HG03103 (cell line): ENCODE results near the gene C5.
"Not testable (repeated sequence)": the region's sequence is repeated elsewhere in the genome, so short reads cannot be mapped to it uniquely, and the experiment has no call there.

Experiments
- ATAC-seq: cut with Tn5 transposase; IDR thresholded peaks from one replicate; pipeline ENCODE4 v1.9.1; 2021; ENCODE audit warnings: low read depth; ENCODE audit not compliant: unreplicated experiment

The C5 gene

GRCh38 chr9:121053544-121053943 lies 3.5 kb upstream of the C5 start:
- ATAC-seq: no peak

GRCh38 chr9:121048618-121049017 lies 1.5 kb downstream of the C5 start:
- ATAC-seq: no peak

DNA sequence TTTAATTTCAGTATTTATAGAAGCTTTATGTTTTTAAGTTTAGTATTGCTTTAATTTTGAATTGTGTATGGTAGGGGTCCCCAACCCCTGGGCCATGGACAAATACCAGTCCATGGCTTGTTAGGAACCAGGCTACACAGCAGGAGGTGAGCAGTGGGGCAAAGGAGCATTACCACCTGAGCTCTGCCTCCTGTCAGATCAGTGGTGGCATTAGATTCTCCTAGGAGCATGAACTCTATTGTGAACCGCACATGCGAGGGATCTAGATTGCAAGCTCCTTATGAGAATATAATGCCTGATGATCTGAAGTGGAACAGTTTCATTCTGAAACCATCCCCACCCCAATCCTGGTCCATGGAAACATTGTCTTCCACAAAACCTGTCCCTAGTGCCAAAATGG lies 1.9 kb downstream of the C5 start:
- no peak for ATAC-seq

DNA sequence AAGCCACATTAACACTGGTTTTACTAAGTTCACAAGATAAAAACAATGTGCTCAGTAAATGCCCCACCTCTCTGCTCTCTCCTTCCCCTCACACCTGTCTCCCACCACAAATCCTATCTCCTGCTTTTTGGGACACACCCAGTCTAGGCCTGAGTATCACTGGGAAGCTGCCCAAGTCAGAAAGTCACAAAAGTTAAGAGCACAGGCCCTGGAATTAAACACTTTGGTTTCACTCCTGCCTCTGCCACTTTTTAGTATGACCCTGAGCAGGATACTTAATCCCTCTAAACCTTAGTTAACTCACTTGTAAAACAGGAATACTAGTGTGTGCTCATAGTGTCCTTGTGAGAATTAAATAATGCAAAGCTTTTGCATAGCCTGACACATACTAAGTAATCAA lies 11.3 kb downstream of the C5 start:
- no peak for ATAC-seq

- ATAC-seq: no peak
Observed at GRCh38 chr9:121038362-121038761, 11.7 kb downstream of the C5 start.

- not testable (repeated sequence) for ATAC-seq
Observed at GRCh38 chr9:121035717-121036116, 14.4 kb downstream of the C5 start.

GRCh38 chr9:121034529-121034928 lies 15.5 kb downstream of the C5 start:
- no peak for ATAC-seq

DNA sequence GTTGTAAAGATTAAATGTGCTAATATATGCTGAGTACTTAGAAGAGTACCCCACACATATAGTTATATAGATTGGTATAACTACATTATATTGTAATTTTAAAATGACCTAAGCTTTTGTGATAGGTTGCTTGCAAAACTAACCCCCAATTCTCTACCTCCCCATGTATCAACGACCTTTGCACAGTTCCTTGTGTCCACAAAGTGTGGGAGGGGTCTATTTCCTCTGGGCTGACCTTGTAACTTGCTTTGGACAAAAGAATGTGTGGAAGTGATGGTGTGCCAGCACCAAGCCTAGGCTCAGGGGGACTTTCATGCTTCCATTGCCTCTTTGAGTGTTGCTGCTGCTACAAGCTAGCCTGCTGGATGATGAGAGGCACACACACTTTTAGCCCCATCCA lies 20.6 kb downstream of the C5 start:
- ATAC-seq: no peak

DNA sequence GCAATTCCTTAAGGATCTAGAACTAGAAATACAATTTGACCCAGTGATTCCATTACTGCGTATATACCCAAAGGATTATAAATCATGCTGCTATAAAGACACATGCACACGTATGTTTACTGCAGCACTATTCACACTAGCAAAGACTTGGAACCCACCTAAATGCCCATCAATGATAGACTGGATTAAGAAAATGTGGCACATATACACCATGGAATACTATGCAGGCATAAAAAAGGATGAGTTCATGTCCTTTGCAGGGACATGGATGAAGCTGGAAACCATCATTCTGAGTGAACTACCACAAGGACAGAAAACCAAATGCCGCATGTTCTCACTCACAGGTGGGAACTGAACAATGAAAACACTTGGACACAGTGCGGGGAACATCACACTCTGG lies 21.8 kb downstream of the C5 start:
- not testable (repeated sequence) for ATAC-seq

GRCh38 chr9:121026768-121027167 lies 23.3 kb downstream of the C5 start:
- ATAC-seq: no peak

- ATAC-seq: no peak
Observed at GRCh38 chr9:121026260-121026691, 23.8 kb downstream of the C5 start.

DNA sequence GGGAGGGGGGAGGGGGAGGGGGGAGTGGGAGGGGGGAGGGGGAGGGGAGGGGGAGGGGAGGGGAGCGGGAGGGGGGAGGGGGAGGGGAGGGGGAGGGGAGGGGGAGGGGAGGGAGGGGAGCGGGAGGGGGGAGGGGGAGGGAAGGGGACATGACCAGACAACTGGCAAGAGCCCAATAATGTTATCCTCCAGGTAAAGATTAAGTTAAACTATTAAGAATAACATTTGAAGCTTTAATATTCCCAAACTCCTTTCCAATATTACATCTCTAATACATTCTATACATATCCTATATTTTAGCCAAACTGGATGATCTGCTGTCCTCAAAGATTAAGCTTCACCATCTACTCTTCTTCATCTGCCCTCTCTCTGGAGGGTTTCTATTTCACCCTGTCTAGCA lies 25.8 kb downstream of the C5 start:
- ATAC-seq: no peak

GRCh38 chr9:121023064-121023463 lies 27.0 kb downstream of the C5 start:
- no peak for ATAC-seq

DNA sequence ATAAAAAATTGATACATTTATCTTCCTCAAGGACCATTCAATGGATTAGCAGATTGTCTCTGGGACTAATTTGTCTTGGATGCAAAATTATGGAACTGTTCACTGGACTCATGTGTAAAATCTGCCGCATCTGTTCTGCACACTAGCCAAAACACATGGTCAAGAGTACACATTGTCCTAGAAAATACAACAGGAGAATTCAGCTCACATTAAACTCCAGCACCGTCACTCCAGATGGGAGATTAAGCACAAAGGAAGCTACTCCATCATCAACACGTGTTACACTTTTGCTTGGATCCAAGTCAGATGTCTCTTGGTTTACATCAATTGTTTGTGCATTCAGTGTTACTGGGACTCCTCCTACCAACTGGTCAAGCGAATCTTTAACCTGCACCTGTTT lies 28.8 kb downstream of the C5 start:
- no peak for ATAC-seq

DNA sequence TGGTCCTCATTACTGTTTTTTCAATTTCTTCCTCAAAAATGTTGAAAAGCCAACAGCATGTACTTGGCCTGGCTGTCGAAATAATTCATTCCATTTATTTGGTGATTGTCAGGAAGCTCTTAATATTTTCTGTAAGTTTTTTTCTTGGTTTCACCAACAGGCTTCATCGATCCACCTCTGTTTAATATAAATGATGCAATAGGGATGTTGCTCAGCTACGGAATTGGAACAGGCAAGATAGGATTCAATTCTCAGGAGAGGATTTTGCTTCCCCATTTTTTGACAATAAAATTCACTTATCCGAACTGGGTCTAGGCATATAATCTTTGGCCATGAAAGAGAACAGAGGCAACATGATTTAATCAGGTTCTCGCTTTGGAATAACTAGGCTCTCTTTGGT lies 30.8 kb downstream of the C5 start:
- ATAC-seq: no peak

DNA sequence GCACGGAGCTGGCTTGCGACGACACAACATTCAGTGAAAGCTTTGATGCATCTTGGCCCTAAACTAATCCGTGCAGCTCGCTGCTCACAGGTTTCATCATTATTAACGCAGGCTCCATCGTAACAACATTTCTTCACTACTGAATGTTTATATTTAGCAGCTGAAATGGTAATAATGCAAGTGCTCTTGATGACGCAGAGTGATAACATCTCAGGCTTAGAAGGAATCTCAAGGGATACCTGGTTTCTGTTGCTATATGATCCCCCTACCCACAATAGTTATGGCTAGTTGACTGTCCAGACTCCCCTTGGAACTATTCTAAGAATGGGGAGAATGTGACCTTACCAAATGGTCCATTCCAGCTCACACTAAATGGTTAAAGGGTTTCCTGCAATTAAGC lies 36.2 kb downstream of the C5 start:
- no peak for ATAC-seq

GRCh38 chr9:121009650-121010049 lies 40.4 kb downstream of the C5 start:
- no peak for ATAC-seq

GRCh38 chr9:120999317-120999716 lies 50.8 kb downstream of the C5 start:
- no peak for ATAC-seq

DNA sequence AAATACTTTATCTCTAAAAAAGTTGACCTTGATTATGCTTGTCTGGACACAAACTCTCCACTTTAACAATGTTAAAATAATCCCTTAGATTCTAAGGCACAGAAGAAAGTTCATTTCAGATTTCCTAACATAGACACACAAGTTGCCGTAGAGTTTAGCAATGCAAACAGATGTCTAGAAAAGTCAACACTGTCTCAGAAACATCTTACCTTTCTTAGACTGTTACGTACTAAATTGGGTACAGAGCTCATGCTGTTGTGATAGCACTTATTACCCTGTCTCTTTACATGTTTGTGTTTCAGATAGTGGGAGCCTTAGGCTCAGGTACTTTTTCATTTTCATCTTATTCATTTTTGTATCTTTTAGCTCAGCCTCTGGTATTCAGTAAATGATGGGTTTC lies 52.0 kb downstream of the C5 start:
- ATAC-seq: no peak

GRCh38 chr9:120997502-120997901 lies 52.6 kb downstream of the C5 start:
- no peak for ATAC-seq

- ATAC-seq: no peak
Observed at GRCh38 chr9:120996409-120996808, 53.7 kb downstream of the C5 start.

DNA sequence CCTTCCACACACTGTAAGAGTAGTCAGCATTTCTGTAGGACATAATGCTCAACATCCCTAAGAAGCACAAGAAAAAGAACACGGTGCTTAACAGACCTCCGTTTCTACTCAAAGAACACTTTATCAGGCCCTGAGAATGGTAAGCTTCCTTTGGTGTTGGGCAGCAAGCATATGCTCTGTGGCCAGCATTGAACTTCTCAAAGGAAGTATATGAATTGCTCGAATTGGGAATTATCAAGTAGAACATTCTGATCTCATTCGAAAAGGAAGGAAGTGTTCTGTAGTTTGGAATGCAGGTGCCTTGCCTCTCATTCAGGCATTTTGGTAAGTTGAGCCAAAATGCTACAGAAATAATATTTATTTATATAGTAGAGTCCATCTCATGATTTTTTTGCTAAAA lies 61.0 kb downstream of the C5 start:
- ATAC-seq: no peak

- ATAC-seq: no peak
Observed at GRCh38 chr9:120985819-120986222, 64.3 kb downstream of the C5 start.
